Panc1 (cell line): ENCODE data around the gene ZNF644. TPM values are rescaled to one million over a fixed set of nuclear protein-coding genes. Genes with fewer than 3 reads are reported as not detected.

ENCODE experiments used
- ATAC-seq: fragments of 200-7000 bp; cut with Tn5 transposase; 2 replicates; pipeline ENCODE4 v1.9.1; 2020; ENCODE audit warnings: mild to moderate bottlenecking, moderate library complexity
- Bru-seq: library from RNA; stranded (reverse); fragments of 400-500 nt; gene quantifications from one replicate; lab custom pipeline; 2021; lab: Mats Ljungman, UMichigan
- BruChase-seq, 2 experiments: library from RNA; stranded (reverse); fragments of 400-500 nt; gene quantifications; one replicate each; lab custom pipeline; 2021; lab: Mats Ljungman, UMichigan
- BruUV-seq: library from RNA; stranded (reverse); fragments of 400-500 nt; replicated peaks from 2 replicates; lab custom pipeline; 2021; lab: Mats Ljungman, UMichigan
- CTCF ChIA-PET: fragments of 300-600 bp; sonication (Branson Sonifier 250); formaldehyde crosslinking; loops from one replicate; lab custom pipeline; 2022; ENCODE audit warnings: antibody characterized with exemption; lab: Charles Lee
- POLR2A ChIA-PET: fragments of 300-600 bp; sonication (Branson Sonifier 250); formaldehyde crosslinking; loops from one replicate; lab custom pipeline; 2022; ENCODE audit warnings: antibody characterized with exemption; lab: Charles Lee
- DNase-seq: peaks from one replicate; pipeline ENCODE4 v3.0.0-alpha.2; 2010; ENCODE audit warnings: low read depth, low spot score
- H3K27ac ChIP-seq: 2 replicates; pipeline ENCODE4 v1.5.1; 2011; ENCODE audit warnings: mild to moderate bottlenecking, low read length, inconsistent platforms
- H3K27me3 ChIP-seq: fragments of 200-500 bp; sonication (Bioruptor generic); 2 replicates; pipeline ENCODE4 v1.6.0; 2014; ENCODE audit warnings: low read length, inconsistent platforms; ENCODE audit not compliant: control insufficient read depth, insufficient read depth
- H3K36me3 ChIP-seq: fragments of 200-500 bp; sonication (Bioruptor generic); 2 replicates; pipeline ENCODE4 v1.5.1; 2014; ENCODE audit warnings: inconsistent platforms, mild to moderate bottlenecking, low read length, moderate library complexity; ENCODE audit not compliant: control insufficient read depth, insufficient read depth
- H3K4me1 ChIP-seq: 2 replicates; pipeline ENCODE4 v1.5.1; 2011; ENCODE audit warnings: inconsistent platforms, mild to moderate bottlenecking, low read length, moderate library complexity; ENCODE audit not compliant: control insufficient read depth, insufficient read depth
- H3K4me3 ChIP-seq, 2 experiments: 2 replicates each; pipeline ENCODE4 v1.5.1; 2011 to 2012; ENCODE audit warnings: low read depth in 2 of 2, low read length in 2 of 2, mild to moderate bottlenecking in 2 of 2, inconsistent platforms in 1 of 2, moderate library complexity in 1 of 2
- H3K9me3 ChIP-seq: fragments of 200-500 bp; sonication (Bioruptor generic); 2 replicates; pipeline ENCODE4 v1.5.1; 2014; ENCODE audit warnings: low read depth, mild to moderate bottlenecking, inconsistent platforms, low read length, moderate library complexity; ENCODE audit not compliant: control insufficient read depth, insufficient read depth
- CTCF ChIP-seq: fragments of 450-650 bp; IDR thresholded peaks from 2 replicates; pipeline ENCODE4 v1.5.1; 2017; ENCODE audit warnings: mild to moderate bottlenecking
- POLR2AphosphoS5 ChIP-seq: IDR thresholded peaks from 2 replicates; pipeline ENCODE4 v1.6.1; 2012; ENCODE audit warnings: mild to moderate bottlenecking, low read depth, low read length, moderate library complexity
- REST ChIP-seq, 2 experiments: IDR thresholded peaks; 2 replicates each; pipeline ENCODE4 v1.6.1; 2011 to 2012; ENCODE audit warnings: low read depth in 2 of 2, control low read depth in 1 of 2, low read length in 1 of 2, mild to moderate bottlenecking in 1 of 2, moderate library complexity in 1 of 2; ENCODE audit not compliant: insufficient read depth in 1 of 2
- SIN3A ChIP-seq: IDR thresholded peaks from 2 replicates; pipeline ENCODE4 v1.6.1; 2012; ENCODE audit warnings: low read depth, mild to moderate bottlenecking, low read length, moderate library complexity, borderline replicate concordance; ENCODE audit not compliant: insufficient read depth
- TCF7L2 ChIP-seq: IDR thresholded peaks from 2 replicates; pipeline ENCODE4 v1.6.1; 2011; ENCODE audit warnings: mild to moderate bottlenecking, low read depth, low read length, inconsistent platforms
- in situ Hi-C: cut with HindIII; loops from 2 replicates; pipeline ENCODE4 v1.10.0; 2016; ENCODE audit warnings: low sequenced_read_pairs, low pct_unique_long_range_greater_than_20kb
- intact Hi-C: fragments of 100-400 bp; cut with micrococcal nuclease; formaldehyde crosslinking; loops from one replicate; pipeline ENCODE4 v1.10.0; 2022; ENCODE audit not compliant: unreplicated experiment
- long read RNA-seq: library from polyadenylated mRNA; unstranded; transcript quantifications from one replicate; pipeline ENCODE4 v2.0.0, GENCODE V29; 2021; ENCODE audit not compliant: unreplicated experiment
- polyA plus RNA-seq: library from polyadenylated mRNA; unstranded; fragments of >200 nt; gene quantifications from one replicate; pipeline ENCODE4 v1.2.1, GENCODE V29; 2012; ENCODE audit warnings: missing spikeins; ENCODE audit not compliant: insufficient read length
- total RNA-seq: library from RNA; stranded (reverse); gene quantifications from one replicate; pipeline ENCODE4 v1.2.1, GENCODE V29; 2021; ENCODE audit not compliant: unreplicated experiment

ZNF644 gene
- total RNA-seq (74.2 TPM), Bru-seq, nascent RNA (percentile 98 among the genes with signal in this experiment), BruChase-seq, experiment 1, labeled RNA remaining after a 2-hour chase (percentile 96 among the genes with signal in this experiment), BruChase-seq, experiment 2, labeled RNA remaining after a 6-hour chase (percentile 87 among the genes with signal in this experiment)
- polyA plus RNA-seq, result 21.7 TPM
- long read RNA-seq, full-length matches to known transcripts, result 36 of 102 reads
- long read RNA-seq, partial matches to known transcripts, result 41 of 102 reads
- long read RNA-seq, other reads (novel, unspliced or antisense), result 25 of 102 reads

GRCh38 chr1:91021686-91022517, at the start of gene ZNF644:
TSS of gene ZNF644 (minus strand) at chr1:91022035. CDS start at chr1:90982353, 39,682 bp downstream.
- H3K4me1 ChIP-seq, result peaks cover 40% of the 10 kb centered on the region
- TF ChIP-seq CTCF, result no peak
- TF ChIP-seq POLR2AphosphoS5, result peak; percentile 79
- 0 out of 2 replicates have a peak, but pooled peaks have one; percentile 31 for TF ChIP-seq TCF7L2
- TF ChIP-seq SIN3A, result peak; percentile 43; the same call in 1 of the 2 replicates
- TF ChIP-seq REST (IDR thresholded peaks at IDR 0.05; ENCODE audit: insufficient read depth in 1 of 2, low read depth in 2 of 2, low read length in 1 of 2), result no peak
- peak within 1 kb of the TSS; percentile 63 to 93 for H3K4me3 ChIP-seq
- ChIA-PET CTCF (interaction anchor here (0.6 to 1.0 kb wide), 2 partner anchors 300 to 1259 kb away, joined by 3 to 5 read pairs; no protein-coding TSS in a partner anchor), POLR2A (interaction anchor here (0.6 to 0.7 kb wide), 4 partner anchors 57 to 366 kb away, joined by 3 to 9 read pairs (median 4); no protein-coding TSS in a partner anchor)
- peak; percentile 93 for ATAC-seq
- H3K36me3 ChIP-seq, result peaks cover 5% of the 10 kb centered on the region; the same call in 1 of the 2 replicates
- H3K27ac ChIP-seq, result peak within 1 kb of the TSS; percentile 98
- no TSS peak for BruUV-seq
- no peaks in the 10 kb centered on the region for H3K9me3 ChIP-seq
- intact Hi-C loops (no loop called here), in situ Hi-C loops (no loop called here)
- peak; percentile 85 for DNase-seq
- no peaks in the 10 kb centered on the region for H3K27me3 ChIP-seq

- in situ Hi-C loops, result no loop called here
- BruUV-seq, result no TSS peak
- POLR2A ChIA-PET, result no interaction called here
These were observed 48.5 kb upstream of the ZNF644 start for GRCh38 chr1:91070298-91070697.

More at GRCh38 chr1:91070298-91070697, 48.5 kb upstream of the ZNF644 start:
- Histone ChIP-seq H3K4me3 (peak overlapping the region in 1 of 2 experiments; percentile 7; a peak in 1 of 4 replicates), H3K4me1 (no peaks in the 10 kb centered on the region), H3K27me3 (no peaks in the 10 kb centered on the region), H3K36me3 (no peaks in the 10 kb centered on the region), H3K27ac (no peak overlapping the region), H3K9me3 (no peaks in the 10 kb centered on the region)
- DNase-seq (no peak), ATAC-seq (no peak)
- intact Hi-C loops, result no loop called here
- CTCF ChIA-PET, result no interaction called here
- TF ChIP-seq POLR2AphosphoS5 (no peak), CTCF (no peak), SIN3A (no peak), REST (IDR thresholded peaks at IDR 0.05; ENCODE audit: insufficient read depth in 1 of 2, low read depth in 2 of 2, low read length in 1 of 2) (no peak), TCF7L2 (no peak)
